ENCODE measurements around the gene SLC25A38.

- TF ChIP-seq CTCF (IDR thresholded peaks at IDR 0.05 in 4 of 5, conservative IDR thresholded peaks at IDR 0.05 in 1 of 5) (no peak), POLR2A (IDR thresholded peaks at IDR 0.05) (no peak)
These were observed 27.7 kb downstream of the SLC25A38 start for GRCh38 chr3:39410893-39411292.

Data from gastrocnemius medialis (tissue), 4 donors.